NCI-H187 (cell line): ENCODE results near the gene TM4SF4.

Experiments
- DNase-seq, 2 experiments: peaks; one replicate each; lab custom pipeline; 2025; lab: John Stamatoyannopoulos, UW

The TM4SF4 gene

GRCh38 chr3:149481491-149481890 lies 7.0 kb downstream of the TM4SF4 start:
- no peak for DNase-seq

- DNase-seq, result no peak
These were observed 12.2 kb downstream of the TM4SF4 start for GRCh38 chr3:149486726-149487125.

GRCh38 chr3:149487598-149488197 lies 13.2 kb downstream of the TM4SF4 start:
- no peak for DNase-seq

GRCh38 chr3:149489060-149489690 lies 14.7 kb downstream of the TM4SF4 start:
- no peak for DNase-seq

DNA sequence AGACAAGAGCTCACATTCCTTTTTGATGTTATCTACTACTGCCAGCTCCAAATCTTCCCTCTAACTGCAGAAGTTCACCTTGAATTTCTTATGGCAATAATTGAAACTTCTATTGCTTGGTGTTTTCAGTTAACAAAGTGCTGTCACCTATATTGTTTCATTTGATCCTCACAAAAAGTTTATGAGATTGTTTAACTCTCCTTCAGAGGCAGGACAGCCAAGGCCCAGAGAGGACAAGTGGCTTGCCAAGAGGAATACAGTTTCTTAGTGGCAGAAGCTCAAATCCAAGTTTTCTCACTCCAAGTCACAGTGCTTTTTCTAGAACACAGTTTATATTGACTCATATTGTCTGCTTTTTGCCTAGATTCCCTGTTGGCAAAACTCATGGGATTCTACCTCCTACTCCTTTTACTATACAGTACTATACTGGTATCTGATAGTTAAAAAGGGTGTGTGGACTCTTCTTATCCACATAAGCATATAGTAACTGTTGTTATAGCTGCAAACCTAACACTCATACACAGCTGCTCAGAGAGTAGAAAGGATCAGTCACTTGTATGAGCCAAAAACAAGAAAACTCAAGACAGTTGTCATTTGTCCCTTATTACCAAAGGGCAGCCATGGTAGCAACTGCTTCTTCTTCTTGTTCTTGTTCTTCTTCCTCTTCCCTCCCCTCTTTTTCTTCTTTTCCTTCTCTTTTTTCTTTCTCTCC lies 15.9 kb downstream of the TM4SF4 start:
- no peak for DNase-seq

DNA sequence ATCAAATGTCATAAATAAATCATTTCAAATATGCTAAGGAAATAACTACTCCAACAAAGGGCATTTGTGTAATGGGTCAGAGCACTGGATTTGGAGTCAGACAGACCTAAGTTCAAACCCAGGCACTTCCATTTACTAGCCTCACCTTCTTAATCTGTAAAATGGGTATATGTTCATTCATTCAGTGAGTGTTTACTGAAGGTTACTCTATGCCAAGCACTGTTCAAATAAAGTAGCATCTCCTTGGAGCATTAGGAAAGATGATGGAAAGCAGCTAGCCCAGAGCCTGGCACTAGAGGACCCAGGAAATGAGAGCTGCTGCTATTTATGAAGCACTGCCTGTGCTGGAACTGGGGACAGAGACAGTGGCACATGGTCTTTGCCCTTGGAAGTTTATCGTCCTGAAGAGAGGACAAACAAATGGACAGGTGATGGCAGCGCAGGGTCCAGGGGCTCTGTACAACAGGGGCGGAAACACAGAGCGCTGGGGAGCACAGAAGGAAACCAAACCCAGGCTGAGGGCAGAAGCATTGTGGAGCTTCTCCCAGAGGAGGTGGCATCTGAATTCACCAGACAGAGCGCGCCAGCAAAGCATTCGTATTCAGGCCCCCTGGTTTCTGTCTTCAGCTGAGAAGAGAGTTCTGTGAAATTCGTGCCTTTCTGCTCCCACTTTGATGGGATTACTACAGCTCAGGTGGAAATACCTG lies 19.0 kb downstream of the TM4SF4 start:
- DNase-seq, result no peak

DNA sequence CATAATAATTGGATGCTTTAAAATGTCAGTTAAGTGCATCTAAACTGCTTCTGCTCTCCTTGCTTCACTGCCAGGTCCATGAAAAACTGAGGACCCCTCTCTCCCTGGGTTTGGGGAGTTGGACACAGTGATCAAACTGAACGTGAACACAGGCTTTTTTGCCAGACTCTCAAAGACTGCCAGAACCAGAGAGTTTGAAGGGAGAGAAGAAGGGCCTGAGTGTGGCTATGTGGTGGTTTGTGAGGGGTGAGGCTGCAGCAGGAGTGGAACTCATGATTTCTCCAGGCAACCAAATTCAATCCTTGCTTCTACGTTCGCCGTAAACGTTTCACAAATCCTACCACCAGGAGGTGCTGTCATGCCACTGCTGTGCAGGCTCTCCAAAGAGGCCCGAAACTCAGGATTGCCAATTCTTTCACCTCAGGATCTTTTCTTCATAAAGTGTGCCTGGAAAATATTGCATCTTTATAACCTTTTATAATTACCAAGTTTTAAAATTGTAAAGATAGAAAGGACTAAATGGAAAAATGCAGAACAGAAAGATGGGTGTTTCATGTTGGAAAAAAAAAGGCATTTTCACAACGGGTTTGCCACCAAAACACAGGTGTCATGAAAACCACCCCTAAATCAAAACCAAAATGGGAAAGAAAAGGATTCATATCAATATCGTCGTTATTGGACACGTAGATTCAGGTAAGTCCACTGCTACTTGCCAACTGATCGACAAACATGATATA lies 19.7 kb downstream of the TM4SF4 start:
- DNase-seq, result peak; percentile 15 to 22

- no peak for DNase-seq
These were observed 20.5 kb downstream of the TM4SF4 start for GRCh38 chr3:149494759-149495580.

GRCh38 chr3:149495581-149496125 lies 21.2 kb downstream of the TM4SF4 start:
- no peak for DNase-seq

- no peak for DNase-seq
These were observed 22.4 kb downstream of the TM4SF4 start for GRCh38 chr3:149496891-149497290.

DNA sequence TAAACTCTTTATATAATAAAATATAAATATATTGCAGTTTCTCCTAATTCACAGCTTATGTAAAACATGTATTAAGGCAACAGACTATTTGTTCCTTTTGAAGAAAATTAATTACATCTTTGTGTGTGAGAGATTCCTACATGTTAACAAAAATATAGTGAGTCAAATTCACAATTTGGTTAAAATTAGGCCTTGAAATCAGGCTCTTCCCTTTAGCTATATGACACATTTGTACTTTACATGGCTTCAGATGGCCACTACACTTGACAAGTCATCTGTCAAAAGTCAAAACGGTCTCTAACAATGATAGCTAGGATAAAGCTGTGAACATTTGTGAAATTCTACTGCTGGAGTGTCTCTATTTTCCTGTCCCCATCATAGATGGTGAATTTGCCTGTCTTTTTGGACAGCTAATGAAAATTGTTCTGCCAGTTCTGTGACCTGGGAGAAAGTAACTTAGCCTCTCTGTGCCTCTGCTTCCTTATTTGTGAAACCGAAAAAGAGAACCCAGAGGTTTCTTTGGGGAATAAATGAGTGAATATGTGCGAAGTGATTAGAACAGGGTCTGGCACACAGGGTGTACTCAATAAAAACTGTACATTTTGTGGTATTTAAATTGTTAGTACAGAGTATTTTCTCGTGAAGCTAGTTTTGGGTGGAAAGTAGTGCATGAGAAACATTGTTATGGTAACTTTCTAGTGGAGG lies 23.6 kb downstream of the TM4SF4 start:
- no peak for DNase-seq

DNA sequence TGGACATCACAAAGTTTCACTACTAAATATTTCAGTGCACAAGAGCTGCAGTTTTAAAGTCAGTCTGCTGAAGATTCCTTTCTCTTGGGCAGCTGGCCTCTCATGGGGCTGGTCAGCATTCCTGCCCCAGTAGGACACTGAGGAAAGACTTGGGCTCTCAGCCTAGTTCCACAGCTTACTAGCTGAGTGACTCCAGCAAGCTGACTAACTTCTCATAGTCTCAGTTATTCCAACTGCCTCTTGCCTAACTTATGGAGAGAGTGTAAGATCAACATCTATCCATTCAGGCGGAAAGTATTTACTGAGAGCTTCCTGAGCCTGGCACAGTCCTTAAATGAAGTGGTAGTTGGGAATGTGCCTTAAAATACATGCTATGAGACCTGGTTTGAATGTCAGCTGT lies 27.0 kb downstream of the TM4SF4 start:
- no peak for DNase-seq

GRCh38 chr3:149502438-149502837 lies 27.9 kb downstream of the TM4SF4 start:
- no peak for DNase-seq

- DNase-seq, result no peak
These were observed 32.0 kb downstream of the TM4SF4 start for GRCh38 chr3:149506540-149506939.

GRCh38 chr3:149506965-149507364 lies 32.5 kb downstream of the TM4SF4 start:
- DNase-seq, result no peak

GRCh38 chr3:149507491-149508324 lies 33.2 kb downstream of the TM4SF4 start:
- DNase-seq, result no peak

DNA sequence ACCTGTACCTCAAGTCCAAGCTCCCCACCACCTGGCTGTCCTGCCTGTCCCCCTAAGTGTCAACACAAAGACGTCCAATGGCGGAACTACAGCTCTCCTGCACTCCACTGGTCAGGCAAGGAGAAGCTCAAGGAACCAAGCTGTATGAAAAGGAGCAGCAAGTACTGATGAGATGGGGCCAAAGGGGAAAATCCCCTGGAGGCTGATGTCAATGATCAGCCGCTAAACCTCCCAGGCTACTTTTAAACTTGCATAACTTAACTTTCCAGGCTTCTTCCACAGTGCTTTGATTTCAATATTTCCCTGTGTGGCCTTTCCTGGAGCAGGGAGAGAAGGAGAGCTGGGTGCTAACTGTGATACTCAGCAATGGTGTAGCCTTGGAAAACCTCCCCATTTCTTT lies 35.0 kb downstream of the TM4SF4 start:
- no peak for DNase-seq

- DNase-seq, result no peak
These were observed 36.0 kb downstream of the TM4SF4 start for GRCh38 chr3:149510480-149510879.

GRCh38 chr3:149511040-149511626 lies 36.6 kb downstream of the TM4SF4 start:
- DNase-seq, result no peak
